SK-N-SH treated with all-trans-retinoic acid at 6 μM for 48 hours (cell line): ENCODE results near the gene ARHGEF7.

ENCODE experiments used
- ATAC-seq: fragments of 200-7000 bp; cut with Tn5 transposase; 3 replicates; pipeline ENCODE4 v1.9.1; 2020; ENCODE audit warnings: mild to moderate bottlenecking, moderate library complexity
- BACH2 ChIP-seq: fragments of 250-450 bp; sonication (Bioruptor Pico); IDR thresholded peaks from 2 replicates; pipeline ENCODE4 v1.9.0; 2021; ENCODE audit warnings: mild to moderate bottlenecking, borderline replicate concordance
- CSDC2 ChIP-seq: fragments of 250-450 bp; sonication (Bioruptor Pico); IDR thresholded peaks from 2 replicates; pipeline ENCODE4 v1.5.0; 2020; ENCODE audit warnings: mild to moderate bottlenecking, moderate library complexity
- ESRRG ChIP-seq: fragments of 250-450 bp; sonication (Bioruptor Pico); IDR thresholded peaks from 2 replicates; pipeline ENCODE4 v1.6.1; 2021; ENCODE audit warnings: mild to moderate bottlenecking
- GLIS3 ChIP-seq: fragments of 250-450 bp; sonication (Bioruptor Pico); IDR thresholded peaks from 2 replicates; pipeline ENCODE4 v1.5.0; 2020; ENCODE audit warnings: mild to moderate bottlenecking, moderate library complexity
- ISL1 ChIP-seq: fragments of 250-450 bp; sonication (Bioruptor Pico); IDR thresholded peaks from 2 replicates; pipeline ENCODE4 v2.1.2; 2022; ENCODE audit warnings: mild to moderate bottlenecking, moderate library complexity
- PPARA ChIP-seq: fragments of 250-450 bp; sonication (Bioruptor Pico); IDR thresholded peaks from 2 replicates; pipeline ENCODE4 v1.5.0; 2020; ENCODE audit warnings: mild to moderate bottlenecking, borderline replicate concordance
- RARB ChIP-seq: fragments of 250-450 bp; sonication (Bioruptor Pico); IDR thresholded peaks from 2 replicates; pipeline ENCODE4 v1.8.0; 2021; ENCODE audit warnings: mild to moderate bottlenecking, moderate library complexity
- SNAI2 ChIP-seq: fragments of 250-450 bp; sonication (Bioruptor Pico); IDR thresholded peaks from 2 replicates; pipeline ENCODE4 v1.5.0; 2020; ENCODE audit warnings: mild to moderate bottlenecking, moderate library complexity
- TCF4 ChIP-seq: fragments of 250-450 bp; sonication (Bioruptor Pico); IDR thresholded peaks from 2 replicates; pipeline ENCODE4 v1.8.0; 2021; ENCODE audit warnings: mild to moderate bottlenecking, moderate library complexity, borderline replicate concordance
- TOX ChIP-seq: fragments of 250-450 bp; sonication (Bioruptor Pico); IDR thresholded peaks from 2 replicates; pipeline ENCODE4 v1.8.0; 2021; ENCODE audit warnings: mild to moderate bottlenecking, moderate library complexity, borderline replicate concordance
- ZFP3 ChIP-seq: fragments of 250-450 bp; sonication (Bioruptor Pico); IDR thresholded peaks from 2 replicates; pipeline ENCODE4 v1.5.0; 2020; ENCODE audit warnings: mild to moderate bottlenecking, moderate library complexity
- ZFP30 ChIP-seq: fragments of 450-650 bp; formaldehyde crosslinking; IDR thresholded peaks from 2 replicates; pipeline ENCODE4 v1.5.0; 2022; ENCODE audit warnings: mild to moderate bottlenecking, moderate library complexity
- ZNF565 ChIP-seq: fragments of 450-650 bp; formaldehyde crosslinking; conservative IDR thresholded peaks from 2 replicates; pipeline ENCODE4 v1.5.0; 2020; ENCODE audit warnings: low read depth, mild to moderate bottlenecking, moderate library complexity
- ZNF70 ChIP-seq: fragments of 450-650 bp; formaldehyde crosslinking; IDR thresholded peaks from 2 replicates; pipeline ENCODE4 v1.5.0; 2020; ENCODE audit warnings: mild to moderate bottlenecking, moderate library complexity
- ZNF8 ChIP-seq: fragments of 450-650 bp; formaldehyde crosslinking; IDR thresholded peaks from 2 replicates; pipeline ENCODE4 v1.5.0; 2020; ENCODE audit warnings: mild to moderate bottlenecking, moderate library complexity
- TF ChIP-seq, protein P1 (sequence below): fragments of 250-450 bp; sonication (Bioruptor Pico); IDR thresholded peaks from 2 replicates; pipeline ENCODE4 v1.5.1; 2021; ENCODE audit warnings: mild to moderate bottlenecking, moderate library complexity
- TF ChIP-seq, protein P2 (sequence below): fragments of 250-450 bp; sonication (Bioruptor Pico); IDR thresholded peaks from 2 replicates; pipeline ENCODE4 v1.8.0; 2020; ENCODE audit warnings: mild to moderate bottlenecking, moderate library complexity, borderline replicate concordance
- TF ChIP-seq, protein P3 (sequence below): fragments of 250-450 bp; sonication (Bioruptor Pico); IDR thresholded peaks from 2 replicates; pipeline ENCODE4 v1.8.0; 2021; ENCODE audit warnings: low read depth, mild to moderate bottlenecking, moderate library complexity, borderline replicate concordance
- TF ChIP-seq, protein P4 (sequence below): fragments of 250-450 bp; sonication (Bioruptor Pico); IDR thresholded peaks from 2 replicates; pipeline ENCODE4 v1.5.0; 2020; ENCODE audit warnings: mild to moderate bottlenecking, moderate library complexity
- TF ChIP-seq, protein P5 (sequence below): fragments of 250-450 bp; sonication (Bioruptor Pico); IDR thresholded peaks from 2 replicates; pipeline ENCODE4 v1.5.1; 2020; ENCODE audit warnings: low read depth, mild to moderate bottlenecking, moderate library complexity

The ARHGEF7 gene

DNA sequence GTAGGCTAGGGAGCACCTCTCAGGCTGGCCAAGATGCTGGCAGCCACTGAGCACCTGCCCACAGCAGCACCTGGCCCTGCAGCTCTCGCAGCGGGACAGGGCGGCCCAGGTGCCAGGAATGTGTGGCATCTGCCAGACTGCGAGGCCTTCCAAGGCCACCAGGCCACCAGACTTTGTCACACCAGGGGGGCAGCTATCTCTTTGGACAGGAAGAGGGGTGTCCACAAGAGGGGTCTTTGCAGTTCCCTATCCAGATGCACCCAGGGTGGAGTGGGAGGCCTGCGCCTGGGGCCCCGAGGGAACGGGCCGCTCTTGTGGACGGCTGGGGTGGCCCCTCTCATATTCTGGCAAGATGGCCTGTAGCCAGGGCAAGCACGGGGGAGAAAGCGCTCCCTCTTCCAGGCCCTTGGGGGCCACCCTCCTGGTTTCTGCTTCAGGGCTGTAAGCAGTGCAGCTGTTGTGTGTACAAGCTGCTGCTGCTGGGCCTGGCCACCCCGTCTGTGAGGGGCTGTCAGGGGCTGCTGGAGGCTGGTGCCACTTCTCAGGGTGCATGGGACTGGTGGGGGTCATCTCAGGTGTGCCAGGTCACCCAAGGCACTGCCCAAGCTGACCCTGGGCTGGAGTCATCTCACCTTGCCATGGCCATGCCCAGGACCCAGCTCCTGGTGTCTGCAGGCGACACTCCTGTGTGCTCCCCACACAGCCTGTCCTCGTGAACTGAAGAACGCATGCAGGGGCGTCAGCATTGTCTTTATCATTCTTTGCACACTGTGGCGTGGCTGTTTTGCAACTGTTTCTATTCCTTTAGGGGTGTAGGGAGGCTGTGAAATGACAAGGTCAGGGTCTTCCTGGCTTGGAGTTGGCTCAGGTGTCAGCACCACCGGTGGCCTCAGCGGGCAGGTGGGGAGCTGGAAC lies 207.1 kb downstream of the ARHGEF7 start (continued):
- TF ChIP-seq, protein P1, sequence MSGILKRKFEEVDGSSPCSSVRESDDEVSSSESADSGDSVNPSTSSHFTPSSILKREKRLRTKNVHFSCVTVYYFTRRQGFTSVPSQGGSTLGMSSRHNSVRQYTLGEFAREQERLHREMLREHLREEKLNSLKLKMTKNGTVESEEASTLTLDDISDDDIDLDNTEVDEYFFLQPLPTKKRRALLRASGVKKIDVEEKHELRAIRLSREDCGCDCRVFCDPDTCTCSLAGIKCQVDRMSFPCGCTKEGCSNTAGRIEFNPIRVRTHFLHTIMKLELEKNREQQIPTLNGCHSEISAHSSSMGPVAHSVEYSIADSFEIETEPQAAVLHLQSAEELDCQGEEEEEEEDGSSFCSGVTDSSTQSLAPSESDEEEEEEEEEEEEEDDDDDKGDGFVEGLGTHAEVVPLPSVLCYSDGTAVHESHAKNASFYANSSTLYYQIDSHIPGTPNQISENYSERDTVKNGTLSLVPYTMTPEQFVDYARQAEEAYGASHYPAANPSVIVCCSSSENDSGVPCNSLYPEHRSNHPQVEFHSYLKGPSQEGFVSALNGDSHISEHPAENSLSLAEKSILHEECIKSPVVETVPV: no peak
- TF ChIP-seq, all 23 proteins: peak for 0

DNA sequence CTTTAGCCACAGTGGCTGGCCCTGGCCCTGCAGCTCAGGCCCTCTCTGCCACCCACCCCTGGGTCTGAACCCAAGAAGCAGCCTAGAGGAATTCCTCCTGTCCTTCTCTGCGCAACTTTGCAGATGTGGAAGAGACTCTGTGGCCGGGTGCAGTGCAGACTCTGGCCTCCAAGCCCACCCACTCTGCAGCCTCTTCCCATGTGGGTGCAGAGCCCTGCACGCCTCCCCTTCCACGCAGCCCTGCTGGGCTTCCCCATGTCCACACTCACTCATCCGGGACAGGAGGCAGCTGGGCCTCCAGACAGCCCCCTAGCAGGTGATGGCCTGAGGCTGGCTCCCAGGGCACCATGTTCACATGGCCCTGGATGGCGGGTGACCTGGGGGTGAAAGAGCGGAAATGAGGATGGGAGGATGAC lies 207.8 kb downstream of the ARHGEF7 start:
- TF ChIP-seq ESRRG (no peak), CSDC2 (CRISPR knock-in tag) (no peak), BACH2 (CRISPR knock-in tag) (no peak), SNAI2 (CRISPR knock-in tag) (no peak), ISL1 (CRISPR knock-in tag) (no peak), ZNF8 (no peak), ZNF70 (CRISPR knock-in tag) (no peak), ZNF565 (CRISPR knock-in tag) (no peak), RARB (CRISPR knock-in tag) (no peak), TOX (no peak), GLIS3 (CRISPR knock-in tag) (no peak), ZFP3 (no peak), PPARA (CRISPR knock-in tag) (no peak)
- TF ChIP-seq, protein P2, sequence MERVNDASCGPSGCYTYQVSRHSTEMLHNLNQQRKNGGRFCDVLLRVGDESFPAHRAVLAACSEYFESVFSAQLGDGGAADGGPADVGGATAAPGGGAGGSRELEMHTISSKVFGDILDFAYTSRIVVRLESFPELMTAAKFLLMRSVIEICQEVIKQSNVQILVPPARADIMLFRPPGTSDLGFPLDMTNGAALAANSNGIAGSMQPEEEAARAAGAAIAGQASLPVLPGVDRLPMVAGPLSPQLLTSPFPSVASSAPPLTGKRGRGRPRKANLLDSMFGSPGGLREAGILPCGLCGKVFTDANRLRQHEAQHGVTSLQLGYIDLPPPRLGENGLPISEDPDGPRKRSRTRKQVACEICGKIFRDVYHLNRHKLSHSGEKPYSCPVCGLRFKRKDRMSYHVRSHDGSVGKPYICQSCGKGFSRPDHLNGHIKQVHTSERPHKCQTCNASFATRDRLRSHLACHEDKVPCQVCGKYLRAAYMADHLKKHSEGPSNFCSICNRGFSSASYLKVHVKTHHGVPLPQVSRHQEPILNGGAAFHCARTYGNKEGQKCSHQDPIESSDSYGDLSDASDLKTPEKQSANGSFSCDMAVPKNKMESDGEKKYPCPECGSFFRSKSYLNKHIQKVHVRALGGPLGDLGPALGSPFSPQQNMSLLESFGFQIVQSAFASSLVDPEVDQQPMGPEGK (CRISPR knock-in tag): no peak
- TF ChIP-seq, protein P1: no peak
- TF ChIP-seq, protein P3, sequence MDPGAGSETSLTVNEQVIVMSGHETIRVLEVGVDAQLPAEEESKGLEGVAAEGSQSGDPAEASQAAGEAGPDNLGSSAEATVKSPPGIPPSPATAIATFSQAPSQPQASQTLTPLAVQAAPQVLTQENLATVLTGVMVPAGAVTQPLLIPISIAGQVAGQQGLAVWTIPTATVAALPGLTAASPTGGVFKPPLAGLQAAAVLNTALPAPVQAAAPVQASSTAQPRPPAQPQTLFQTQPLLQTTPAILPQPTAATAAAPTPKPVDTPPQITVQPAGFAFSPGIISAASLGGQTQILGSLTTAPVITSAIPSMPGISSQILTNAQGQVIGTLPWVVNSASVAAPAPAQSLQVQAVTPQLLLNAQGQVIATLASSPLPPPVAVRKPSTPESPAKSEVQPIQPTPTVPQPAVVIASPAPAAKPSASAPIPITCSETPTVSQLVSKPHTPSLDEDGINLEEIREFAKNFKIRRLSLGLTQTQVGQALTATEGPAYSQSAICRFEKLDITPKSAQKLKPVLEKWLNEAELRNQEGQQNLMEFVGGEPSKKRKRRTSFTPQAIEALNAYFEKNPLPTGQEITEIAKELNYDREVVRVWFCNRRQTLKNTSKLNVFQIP (CRISPR knock-in tag): no peak
- TF ChIP-seq, protein P4, sequence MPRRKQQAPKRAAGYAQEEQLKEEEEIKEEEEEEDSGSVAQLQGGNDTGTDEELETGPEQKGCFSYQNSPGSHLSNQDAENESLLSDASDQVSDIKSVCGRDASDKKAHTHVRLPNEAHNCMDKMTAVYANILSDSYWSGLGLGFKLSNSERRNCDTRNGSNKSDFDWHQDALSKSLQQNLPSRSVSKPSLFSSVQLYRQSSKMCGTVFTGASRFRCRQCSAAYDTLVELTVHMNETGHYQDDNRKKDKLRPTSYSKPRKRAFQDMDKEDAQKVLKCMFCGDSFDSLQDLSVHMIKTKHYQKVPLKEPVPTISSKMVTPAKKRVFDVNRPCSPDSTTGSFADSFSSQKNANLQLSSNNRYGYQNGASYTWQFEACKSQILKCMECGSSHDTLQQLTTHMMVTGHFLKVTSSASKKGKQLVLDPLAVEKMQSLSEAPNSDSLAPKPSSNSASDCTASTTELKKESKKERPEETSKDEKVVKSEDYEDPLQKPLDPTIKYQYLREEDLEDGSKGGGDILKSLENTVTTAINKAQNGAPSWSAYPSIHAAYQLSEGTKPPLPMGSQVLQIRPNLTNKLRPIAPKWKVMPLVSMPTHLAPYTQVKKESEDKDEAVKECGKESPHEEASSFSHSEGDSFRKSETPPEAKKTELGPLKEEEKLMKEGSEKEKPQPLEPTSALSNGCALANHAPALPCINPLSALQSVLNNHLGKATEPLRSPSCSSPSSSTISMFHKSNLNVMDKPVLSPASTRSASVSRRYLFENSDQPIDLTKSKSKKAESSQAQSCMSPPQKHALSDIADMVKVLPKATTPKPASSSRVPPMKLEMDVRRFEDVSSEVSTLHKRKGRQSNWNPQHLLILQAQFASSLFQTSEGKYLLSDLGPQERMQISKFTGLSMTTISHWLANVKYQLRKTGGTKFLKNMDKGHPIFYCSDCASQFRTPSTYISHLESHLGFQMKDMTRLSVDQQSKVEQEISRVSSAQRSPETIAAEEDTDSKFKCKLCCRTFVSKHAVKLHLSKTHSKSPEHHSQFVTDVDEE: no peak
- ATAC-seq: no peak

DNA sequence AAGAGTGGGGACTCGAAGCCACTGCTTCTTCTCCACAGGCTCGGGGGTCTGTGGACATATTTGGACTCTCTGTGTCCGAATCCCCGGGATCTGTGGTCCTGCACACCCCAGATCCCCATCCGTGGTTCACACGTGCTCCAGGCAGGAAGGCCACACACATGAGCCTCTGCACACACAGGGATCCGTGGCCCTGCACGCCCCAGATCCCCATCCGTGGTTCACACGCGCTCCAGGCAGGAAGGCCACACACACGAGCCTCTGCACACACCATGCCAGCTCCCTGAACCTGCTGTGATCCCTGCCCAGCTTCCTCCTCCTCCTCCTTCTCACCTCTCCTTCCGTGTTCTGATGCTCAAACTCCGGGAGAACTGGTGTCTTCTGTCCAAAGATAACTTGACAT lies 208.4 kb downstream of the ARHGEF7 start:
- no peak for TF ChIP-seq GLIS3 (CRISPR knock-in tag)
- no peak for TF ChIP-seq ESRRG
- TF ChIP-seq BACH2 (CRISPR knock-in tag): no peak
- TF ChIP-seq SNAI2 (CRISPR knock-in tag): no peak
- no peak for ATAC-seq

DNA sequence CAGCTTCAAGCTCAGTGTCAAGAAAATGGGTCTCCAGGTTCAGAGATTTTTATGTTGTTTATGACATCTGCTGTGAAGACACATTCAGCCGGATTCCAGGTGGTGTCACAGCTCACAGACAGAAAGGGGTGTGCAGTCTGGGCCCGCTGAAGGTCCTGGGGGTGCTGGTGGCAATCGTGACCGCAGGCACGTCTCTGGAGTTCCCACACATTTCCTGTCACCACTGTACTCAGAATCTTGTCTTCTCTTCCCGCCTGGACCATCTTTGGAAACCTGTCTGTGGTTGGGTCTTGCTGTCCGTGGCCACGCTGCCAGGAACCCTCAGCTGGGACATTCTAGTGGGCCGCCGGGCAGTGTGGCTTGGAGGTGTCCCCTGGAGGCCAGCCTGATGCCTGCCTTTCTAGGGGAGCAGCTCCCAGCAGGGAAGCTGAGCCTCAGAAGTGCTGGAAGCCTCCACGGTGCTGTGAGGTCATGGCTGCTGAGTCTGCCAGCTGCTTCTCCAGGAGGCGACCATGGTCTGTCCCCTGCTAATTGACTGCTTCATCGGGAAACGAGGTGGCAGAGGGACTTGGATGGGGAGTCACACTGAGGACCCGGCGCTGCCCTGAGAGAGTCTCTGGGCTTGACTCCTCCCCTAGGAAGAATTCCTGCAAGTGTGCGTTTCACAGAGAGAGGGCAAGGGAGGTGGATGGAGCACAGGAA lies 209.0 kb downstream of the ARHGEF7 start:
- no peak for ATAC-seq
- TF ChIP-seq RARB (CRISPR knock-in tag) (no peak), BACH2 (CRISPR knock-in tag) (no peak), ESRRG (no peak), ZFP30 (CRISPR knock-in tag) (no peak), TCF4 (no peak)
- TF ChIP-seq, protein P5, sequence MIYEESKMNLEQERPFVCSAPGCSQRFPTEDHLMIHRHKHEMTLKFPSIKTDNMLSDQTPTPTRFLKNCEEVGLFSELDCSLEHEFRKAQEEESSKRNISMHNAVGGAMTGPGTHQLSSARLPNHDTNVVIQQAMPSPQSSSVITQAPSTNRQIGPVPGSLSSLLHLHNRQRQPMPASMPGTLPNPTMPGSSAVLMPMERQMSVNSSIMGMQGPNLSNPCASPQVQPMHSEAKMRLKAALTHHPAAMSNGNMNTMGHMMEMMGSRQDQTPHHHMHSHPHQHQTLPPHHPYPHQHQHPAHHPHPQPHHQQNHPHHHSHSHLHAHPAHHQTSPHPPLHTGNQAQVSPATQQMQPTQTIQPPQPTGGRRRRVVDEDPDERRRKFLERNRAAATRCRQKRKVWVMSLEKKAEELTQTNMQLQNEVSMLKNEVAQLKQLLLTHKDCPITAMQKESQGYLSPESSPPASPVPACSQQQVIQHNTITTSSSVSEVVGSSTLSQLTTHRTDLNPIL (CRISPR knock-in tag): no peak
- TF ChIP-seq, protein P2 (CRISPR knock-in tag): no peak
